HG02981 (cell line): ENCODE measurements around the gene RAB37.

Experiments
- ATAC-seq: cut with Tn5 transposase; IDR thresholded peaks from one replicate; pipeline ENCODE4 v1.9.1; 2021; ENCODE audit warnings: mild to moderate bottlenecking, moderate library complexity; ENCODE audit not compliant: unreplicated experiment

RAB37 gene

DNA sequence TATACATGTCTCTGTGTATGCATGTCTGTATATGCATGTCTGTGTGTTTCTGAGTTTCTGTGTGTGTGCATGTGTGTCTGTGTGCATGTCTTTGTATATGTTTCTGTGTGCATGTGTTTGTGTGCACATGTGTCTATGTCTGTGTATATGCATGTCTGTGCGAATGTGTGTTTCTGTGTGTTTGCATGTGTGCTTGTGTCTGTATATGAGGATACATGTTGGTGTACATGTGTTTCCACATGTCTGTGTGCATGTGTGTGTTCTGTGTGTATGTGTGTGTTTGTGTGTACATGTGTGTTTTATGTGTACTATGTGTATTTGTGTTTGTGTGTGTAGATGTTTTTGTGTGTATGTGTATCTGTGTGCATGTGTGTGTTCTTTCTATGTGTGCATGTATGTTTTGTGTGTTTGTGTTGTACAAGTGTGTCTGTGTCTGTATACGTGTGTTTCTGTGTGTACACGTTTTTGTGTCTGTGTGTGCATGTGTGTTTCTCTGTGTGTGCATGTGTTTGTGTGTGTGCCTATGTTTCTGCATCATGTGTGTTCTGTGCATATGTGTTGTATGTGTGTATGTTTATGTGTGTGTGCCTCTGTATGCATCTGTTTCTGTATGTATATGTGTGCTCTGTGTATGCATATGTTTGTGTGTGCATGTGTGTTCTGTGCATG lies 8.9 kb upstream of the RAB37 start:
- ATAC-seq: no peak

DNA sequence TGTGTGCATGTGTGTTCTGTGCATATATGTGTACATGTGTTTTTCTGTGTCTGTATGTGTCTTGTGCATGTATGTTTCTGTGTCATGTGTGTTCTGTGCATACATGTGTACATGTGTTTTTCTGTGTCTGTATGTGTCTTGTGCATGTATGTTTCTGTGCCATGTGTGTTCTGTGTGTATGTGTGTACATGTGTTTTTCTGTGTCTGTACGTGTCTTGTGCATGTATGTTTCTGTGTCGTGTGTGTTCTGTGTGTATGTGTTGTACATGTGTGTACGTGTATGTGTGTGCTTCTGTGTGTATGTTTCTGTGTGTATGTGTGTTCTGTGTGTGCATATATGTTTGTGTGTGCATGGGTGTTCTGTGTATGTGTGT lies 8.4 kb upstream of the RAB37 start:
- no peak for ATAC-seq

DNA sequence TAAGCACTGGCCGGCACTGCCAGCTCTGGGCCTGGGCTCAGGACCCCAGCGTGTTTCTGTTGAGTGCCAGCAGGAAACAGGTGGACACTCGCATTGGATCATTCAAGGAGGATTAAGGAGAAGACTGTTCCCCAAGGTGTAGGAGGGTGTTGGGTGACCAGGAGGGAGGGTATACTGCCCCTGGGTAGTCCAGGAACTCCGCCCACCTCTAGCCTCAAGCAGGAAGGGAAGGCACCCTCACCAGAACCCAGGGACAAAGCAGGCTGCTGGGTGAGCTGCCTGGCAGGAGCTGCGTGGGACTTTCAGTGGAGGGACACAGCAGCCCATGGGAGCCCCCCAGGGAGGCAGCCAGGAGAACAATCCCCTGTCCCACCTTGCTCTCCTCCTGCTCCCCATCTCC lies 7.7 kb upstream of the RAB37 start:
- ATAC-seq: no peak

DNA sequence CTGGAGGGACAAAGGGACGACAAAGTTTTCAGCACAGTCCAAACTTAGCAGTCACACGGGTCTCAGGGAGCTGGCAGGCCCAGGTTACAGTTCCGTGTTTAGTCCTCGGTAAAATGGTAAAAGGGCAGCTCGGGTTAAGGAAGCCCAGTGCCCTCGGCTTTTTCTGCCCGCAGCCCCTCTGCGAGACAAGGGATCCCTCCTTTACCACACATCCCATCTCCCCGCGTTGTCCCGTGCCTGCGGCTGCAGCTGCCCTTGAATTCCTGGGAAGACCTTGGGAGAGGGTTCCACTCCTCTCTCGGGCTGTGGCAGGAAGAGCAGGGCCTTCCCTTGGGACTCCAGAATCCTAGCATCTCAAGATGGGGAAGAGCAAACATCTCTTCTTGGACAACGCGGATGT lies 7.2 kb upstream of the RAB37 start:
- ATAC-seq: no peak

DNA sequence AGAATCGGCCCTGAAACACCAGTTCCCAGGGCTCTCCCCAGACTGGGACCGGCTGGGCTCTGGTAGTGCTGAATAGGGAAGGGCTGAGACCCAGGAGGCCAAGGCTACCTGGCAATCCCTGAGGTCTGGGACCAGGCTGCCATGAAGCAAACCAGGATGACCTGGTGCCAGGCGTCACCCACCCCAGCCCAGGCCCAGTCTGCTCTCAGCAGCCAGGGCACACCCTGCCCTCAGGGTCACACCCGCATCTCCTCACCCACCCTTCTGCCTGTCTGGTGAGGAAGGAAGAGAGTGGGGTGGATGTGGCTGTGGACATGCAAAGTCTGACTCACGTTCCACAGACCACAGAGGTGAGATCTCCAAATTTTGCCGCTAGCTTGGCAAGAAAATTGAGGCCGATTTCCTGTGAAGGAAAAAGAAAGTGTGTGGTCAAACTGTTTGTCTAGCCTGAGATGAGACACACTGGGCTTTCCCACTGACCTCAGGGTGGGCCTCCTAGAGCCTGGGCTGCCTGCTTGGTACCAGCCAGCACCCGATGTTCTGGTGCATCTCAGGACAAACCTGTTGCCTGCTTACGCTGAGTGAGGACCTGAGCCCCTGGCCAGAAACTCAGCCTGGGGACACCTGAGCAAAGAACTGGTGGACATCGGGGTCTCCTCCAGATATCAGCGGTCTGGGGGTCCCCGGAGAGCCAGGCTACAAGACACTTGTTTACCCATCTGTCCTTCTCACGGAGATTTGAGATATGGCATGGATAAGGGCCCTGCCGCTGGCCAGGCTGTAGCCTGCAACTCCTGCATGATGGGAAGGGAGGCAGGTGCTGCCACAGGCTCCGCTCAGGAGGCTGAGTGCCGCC lies 6.3 kb upstream of the RAB37 start:
- no peak for ATAC-seq

DNA sequence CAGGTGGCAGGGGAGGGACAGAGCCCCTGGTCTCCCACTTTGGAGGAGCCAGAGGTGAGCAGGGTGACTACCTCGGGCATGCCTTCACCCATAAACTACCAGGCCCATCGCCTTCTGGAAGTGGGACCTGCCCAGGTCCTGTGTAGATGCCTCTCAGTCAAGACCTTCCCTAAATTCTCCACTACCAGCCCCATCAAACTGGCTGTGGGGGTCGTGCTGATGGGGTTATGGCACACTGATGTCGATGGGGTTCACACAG lies 5.8 kb upstream of the RAB37 start:
- no peak for ATAC-seq

DNA sequence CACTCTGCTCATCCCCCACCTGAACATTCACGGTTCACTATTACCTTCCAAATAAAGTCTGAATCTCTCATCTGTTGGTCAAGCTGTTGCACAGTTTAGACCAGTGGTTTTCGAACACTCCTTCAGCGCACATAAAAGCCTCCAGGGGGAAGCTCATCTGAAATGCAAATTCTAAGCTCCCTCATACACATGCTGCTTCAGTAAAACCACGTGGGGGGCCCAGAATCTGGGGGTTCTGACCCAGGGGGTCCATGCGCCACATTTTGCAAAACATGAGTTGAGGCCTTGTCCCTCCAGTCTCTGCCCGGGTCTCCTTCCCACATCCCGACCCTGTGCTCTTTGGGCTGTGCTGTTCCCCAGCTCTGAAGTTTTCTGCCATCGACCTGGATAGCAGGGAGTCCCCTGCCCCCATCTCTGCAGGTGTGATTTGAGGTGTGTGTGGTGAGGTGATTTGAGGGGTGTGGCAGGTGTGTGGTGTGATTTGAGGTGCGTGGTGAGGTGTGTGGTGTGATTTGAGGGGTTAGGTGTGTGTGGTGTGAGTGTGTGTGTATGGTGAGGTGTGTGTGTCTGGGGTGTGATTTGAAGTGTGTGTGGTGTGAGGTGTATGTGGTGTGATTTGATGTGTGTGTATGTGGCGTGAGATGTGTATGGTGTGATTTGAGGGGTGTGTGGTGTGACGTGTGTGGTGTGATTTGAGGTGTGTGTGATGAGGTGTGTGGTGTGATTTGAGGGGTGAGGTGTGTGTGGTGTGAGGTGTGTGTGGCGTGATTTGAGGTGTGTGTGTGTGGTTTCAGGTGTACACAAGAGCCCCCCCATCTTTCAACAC lies 4.8 kb upstream of the RAB37 start:
- no peak for ATAC-seq

DNA sequence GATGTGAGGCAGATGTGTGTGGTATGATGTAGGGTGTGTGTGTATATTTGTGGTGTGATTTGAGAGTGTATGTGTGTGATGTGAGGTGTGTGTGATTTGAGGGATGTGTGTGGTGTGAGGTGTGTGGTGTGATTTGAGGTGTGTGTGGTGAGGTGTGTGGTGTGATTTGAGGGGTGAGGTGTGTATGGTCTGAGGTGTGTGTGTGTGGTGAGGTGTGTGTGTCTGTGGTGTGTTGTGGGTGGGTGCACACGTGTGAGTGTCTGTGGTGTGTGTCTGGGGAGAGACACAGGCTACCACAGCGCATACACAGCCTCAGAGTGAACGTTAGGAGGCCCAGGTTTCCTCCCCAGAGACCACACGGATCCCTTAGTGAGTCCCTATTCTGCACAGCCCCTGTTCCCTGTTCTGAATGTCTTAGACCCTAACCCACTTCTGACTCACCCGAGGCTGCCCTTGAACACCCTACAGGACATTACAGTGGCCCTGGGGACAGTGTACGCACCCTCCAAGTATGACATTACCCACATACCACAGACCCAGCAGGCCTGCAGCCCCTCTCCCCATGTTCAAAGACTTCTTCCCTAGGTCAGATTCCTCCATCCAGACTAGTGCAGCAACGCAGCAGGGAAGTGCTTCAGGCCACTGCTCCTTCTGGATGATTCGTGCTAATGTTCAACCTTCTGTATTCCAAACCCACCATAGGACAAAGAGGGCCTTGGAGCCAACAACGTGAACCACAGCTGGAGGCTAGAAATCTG lies 3.5 kb upstream of the RAB37 start:
- ATAC-seq: no peak

DNA sequence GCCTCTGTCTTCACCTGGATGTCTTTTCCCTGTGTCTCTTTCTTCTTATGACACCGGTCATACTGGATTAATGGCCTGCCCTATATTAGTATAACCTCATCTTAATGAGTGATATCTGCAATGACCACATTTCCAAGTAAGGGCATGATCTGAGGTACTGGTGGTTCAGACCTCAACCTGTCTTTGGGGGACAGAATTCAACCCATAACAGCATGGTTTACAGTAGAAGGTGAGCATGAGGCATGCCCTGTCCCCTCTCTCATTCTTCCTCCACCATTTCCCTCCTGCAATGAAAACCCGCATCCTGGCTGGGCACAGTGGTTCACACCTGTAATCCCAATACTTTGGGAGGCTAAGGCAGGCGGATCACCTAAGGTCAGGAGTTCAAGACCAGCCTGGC lies 2.8 kb upstream of the RAB37 start:
- no peak for ATAC-seq

DNA sequence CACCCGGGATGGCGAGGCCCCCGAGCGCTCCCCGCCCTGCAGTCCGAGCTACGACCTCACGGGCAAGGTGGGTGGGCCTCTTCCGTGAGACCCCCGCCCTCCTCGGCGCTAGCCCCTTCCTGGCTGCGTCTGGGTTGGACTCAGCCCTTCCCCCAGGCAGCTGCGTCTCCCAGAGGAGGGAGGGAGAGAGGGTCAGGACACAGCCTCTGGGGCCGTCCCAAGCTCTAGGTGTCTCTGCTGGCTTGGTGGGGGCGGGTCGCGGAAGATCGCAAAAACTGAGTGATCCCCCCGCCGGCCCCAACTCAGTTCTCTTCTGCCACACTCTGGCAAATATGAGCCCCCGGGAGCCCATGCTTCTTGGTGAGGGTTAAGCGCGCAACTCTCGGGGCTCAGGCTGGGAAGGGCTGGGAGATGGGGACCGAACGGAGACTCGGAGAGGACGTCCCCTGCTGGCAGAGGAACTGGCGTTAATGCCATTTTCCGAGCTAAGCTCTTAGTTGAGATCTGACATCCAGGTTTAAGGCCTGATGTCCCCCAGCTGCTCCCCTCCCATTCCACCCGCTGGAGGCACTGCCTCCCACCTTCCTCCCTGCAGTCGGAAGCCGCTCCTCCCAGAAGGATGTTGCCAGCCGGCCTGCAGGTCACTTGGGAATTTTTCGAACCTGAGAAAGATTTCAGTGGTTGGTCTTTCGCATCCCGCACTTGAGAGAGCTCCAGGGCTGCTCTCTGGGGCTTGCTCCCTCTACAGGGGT lies 419 bp downstream of the RAB37 start:
- no peak for ATAC-seq

DNA sequence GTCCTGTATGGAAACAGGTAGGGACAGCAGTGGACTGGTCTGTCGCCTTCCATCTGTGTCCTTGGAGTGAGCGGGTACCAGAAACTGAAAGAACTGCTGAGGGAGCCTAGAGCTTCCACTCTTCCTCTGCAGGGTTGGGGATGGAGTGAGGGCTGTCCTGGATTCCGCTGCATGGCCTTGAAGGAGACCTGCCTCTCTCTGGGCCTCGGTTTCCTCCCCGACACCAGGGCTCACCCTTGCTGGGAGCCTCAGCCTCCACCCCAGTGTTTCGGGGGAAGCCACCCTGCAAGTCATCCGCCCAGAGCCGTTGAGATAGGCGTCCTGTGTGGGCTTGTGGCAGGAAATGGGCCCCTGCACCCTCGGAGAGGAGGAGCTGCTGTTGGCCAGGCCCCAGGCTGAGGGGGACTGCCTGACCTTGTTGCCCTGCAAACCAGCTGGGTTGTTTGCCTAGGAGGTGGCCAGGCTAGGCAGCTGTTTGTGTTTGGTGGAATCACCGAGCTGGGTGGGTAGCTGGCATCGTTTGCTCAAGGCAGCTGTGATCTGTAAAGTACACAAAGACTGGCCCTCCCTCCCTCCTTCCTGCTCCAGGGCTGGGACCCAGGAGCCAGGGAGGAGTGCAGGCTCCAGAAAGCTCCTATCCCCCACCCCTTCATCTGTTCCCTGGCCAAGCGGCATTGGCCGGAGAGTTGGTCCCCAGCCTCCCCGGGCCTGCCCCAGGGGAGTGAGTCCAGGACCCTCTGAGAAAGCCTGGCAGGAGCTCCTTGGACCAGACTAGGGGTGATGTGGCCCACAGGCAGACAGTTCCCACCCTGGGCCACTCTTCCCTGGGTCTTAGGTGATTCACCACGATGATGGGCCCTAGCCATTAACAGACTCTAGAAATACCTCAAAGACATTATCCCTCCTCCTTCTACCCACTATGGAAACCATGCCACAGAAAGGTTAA lies 1.3 kb downstream of the RAB37 start:
- no peak for ATAC-seq

DNA sequence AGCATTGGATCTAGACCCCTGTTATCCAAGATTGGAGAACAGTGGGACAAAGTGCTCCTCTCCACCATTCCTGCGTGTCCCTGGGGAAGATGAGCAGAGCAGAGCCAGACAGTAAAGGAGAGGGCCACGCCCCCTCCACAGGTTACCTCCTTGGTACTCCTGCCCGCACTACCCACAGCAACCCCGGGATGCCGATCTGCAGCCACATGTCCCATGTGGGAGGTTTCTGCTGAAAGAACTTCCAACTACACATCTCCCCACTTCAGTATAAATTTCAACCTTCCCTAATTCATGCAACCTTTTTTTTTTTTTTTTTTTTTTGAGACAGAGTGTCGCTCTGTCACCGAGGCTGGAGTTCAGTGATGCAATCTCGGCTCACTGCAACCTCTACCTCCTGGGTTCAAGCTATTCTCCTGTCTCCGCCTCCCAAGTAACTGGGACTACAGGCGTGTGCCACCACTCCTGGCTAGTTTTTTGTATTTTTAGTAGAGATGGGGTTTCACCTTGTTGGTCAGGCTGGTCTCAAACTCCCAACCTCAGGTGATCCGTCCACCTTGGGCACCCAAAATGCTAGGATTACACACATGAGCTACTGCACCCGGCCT lies 2.3 kb downstream of the RAB37 start:
- ATAC-seq: no peak

DNA sequence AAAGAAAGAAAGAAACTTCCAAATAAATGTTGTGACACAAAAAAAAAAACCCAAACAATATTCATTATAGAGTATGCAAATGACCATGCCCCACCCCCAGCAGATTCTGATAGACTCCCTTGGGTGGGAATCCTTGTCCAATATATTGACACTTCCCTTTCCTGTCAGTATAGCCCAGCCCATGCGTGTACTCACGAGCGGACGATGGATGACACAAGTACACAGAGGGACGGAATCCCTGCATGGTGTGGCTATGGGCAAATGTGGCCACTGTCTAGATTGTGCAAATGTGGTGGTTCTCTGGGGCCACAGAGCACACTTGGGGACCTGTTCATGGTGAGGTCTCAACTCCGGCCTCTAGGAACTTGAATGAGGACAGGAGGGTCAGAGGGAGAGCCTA lies 3.1 kb downstream of the RAB37 start:
- ATAC-seq: no peak

DNA sequence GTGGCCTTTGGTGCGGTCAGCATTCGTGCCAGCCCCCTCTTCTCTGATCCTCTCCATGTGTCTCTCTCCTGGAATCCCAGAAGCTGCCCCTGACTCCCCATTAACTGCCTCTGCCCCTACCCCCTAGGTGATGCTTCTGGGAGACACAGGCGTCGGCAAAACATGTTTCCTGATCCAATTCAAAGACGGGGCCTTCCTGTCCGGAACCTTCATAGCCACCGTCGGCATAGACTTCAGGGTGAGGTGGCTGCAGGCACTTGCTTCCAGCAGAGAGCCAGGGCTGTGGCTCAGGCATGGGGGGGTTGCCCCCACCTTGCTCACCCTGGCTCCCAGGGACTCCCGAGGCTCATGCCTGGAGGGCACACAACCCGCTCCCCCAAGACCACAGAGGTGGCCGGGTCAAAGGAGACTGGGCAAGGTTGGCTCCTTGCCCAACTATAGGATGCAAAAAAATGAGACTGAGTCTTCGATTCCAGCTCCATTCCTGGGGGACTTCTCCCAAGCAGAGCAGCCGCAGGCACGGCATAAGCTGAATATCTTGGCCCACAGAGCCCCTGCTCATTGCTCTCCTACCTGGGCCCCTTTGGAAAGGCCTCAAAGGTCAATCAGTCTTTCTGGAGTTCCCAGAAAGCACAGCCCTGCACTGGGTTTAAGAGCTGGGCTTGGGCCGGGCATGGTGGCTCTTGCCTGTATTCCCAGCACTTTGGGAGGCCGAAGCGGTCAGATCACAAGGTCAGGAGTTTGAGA lies 3.8 kb downstream of the RAB37 start:
- no peak for ATAC-seq

DNA sequence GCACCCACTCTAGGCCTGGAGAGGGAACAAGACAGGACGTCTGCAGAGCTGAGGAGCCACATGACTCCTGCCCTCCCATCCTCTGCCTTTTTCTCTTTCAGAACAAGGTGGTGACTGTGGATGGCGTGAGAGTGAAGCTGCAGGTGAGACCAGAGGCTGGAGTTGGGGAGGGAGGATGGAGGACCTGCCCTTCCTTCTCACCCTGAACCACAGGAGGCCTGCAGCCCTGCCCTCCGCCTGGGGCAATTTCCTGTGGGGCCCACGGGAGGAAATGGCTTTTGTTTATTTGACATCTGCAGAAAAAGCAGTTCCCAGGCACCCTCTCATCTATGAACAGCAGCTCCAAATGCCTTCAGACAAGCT lies 5.1 kb downstream of the RAB37 start:
- no peak for ATAC-seq

DNA sequence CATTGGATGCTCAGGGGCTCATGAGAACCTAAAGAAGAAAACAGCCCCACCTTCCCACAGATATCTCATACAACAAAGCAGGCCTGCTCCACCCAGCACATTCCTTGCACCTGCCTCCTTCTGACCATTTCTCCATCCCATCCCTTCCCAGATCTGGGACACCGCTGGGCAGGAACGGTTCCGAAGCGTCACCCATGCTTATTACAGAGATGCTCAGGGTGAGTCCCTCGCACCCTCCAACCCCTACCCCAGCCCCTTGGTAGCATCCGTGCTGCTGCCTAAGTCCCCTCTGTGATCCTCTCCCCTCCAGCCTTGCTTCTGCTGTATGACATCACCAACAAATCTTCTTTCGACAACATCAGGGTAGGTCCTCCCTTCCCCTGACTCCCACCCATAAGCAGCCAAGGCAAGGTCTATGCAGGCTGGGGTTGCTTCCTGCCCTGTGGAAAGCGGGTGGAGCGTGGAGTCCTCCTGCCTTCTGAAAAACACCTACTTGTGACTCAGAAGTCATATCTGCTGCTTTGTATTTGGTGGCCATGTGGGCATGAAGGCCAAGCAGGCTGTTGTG lies 6.0 kb downstream of the RAB37 start:
- no peak for ATAC-seq

DNA sequence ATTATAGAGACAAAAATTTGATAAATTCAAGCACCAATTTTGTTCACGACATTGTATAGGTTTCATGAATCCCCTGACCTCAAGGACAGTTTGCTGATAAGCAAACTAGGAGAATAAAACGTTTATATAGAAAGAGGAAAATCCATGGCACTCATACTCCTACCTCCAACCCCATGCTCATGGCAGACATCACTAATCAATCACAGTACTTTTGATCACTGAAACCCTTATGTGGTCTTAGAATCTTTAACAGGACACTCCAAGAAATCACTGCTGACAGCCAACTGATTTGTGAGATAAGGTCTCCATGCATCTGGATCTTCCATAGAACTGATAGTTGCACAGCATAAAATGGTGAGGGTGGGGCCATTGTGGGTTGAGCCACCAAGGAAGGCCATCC lies 6.7 kb downstream of the RAB37 start:
- no peak for ATAC-seq

DNA sequence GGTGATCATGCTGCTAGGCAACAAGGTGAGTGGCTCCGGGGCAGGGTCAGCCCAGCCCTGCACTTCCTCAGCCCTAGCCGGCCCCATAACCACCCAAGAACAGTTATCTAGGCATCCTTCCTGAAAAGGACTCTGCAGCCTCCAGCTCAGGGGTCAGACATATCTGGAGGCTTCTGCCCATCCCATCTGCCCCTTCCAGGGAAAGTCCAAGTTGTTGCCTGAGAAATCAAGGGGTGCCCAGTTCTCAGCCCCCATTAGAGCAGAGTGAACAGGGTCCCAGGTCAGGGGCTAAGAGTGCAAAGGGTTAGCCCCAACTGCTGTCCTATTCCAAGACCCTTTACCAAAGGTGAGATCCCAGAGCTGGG lies 7.3 kb downstream of the RAB37 start:
- ATAC-seq: no peak
